ENCODE measurements around the gene MAP7D1. TPM values are rescaled to one million over a fixed set of nuclear protein-coding genes. Genes with fewer than 3 reads are reported as not detected.
"Not testable (repeated sequence)": the region's sequence is repeated elsewhere in the genome, so short reads cannot be mapped to it uniquely, and the experiment has no call there.

MAP7D1 gene
- total RNA-seq, 1 experiment from 2014 or later: 192 TPM

DNA sequence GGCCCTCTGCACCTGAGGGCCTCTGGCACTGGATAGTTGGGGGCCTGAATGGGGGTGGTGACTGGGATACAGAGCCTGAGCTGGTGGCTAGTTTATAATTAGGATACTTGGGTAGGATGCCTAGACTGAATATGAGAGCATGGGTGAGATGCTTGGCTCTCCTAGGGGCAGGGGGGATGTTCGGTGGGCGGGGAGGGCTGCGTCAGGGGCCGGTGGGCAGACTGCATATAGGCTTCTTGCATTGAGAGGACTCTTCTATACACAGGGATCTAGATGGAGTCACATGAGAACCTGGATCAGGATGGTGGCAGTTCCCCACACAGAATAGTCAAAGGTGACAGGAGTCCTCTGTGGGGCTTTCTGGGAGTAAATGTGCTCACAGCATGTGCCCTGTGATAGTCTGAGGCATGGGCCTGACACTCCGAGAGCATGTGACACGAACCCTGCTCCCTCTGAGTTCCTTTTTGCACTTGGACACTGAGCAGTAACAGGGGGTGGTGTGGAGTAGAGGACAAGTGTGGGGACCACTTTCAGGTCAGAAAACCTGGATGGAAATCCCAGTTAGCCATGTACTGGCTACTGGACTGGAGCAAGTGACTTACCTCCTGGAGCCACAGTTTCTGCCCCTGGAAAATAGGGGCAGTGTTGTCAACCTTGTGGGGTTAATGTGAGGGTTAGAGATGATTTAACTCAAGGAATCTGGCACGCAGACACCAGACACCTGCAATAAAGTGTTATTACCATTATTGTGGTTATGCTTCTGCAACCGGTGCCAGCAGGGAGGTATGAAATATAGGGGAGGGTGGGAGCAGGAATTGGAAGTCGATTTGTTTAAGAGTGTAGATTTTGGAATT, 2.2 kb downstream of the MAP7D1 start:
- intact Hi-C loops (cut with micrococcal nuclease; ENCODE audit: unreplicated experiment): no loop called here
- Histone ChIP-seq H3K9me3 (ENCODE audit: low read depth, low read length, poor library complexity, severe bottlenecking) (no peaks in the 10 kb centered on the region), H3K27me3 (replicated peaks; ENCODE audit: insufficient read depth, low read depth, low read length, poor library complexity) (no peaks in the 10 kb centered on the region), H3K36me3 (ENCODE audit: insufficient read depth, low read length, poor library complexity, severe bottlenecking) (no peaks in the 10 kb centered on the region), H3K27ac (ENCODE audit: low read depth, low read length, poor library complexity, severe bottlenecking) (peak overlapping the region; percentile 98), H3K4me1 (ENCODE audit: insufficient read depth, low read length, poor library complexity, severe bottlenecking) (peaks cover 45% of the 10 kb centered on the region), H3K4me3 (ENCODE audit: low read depth, low read length, poor library complexity, severe bottlenecking) (peak overlapping the region; percentile 100)
- no peak for TF ChIP-seq EZH2 (IDR thresholded peaks at IDR 0.05; ENCODE audit: borderline replicate concordance, low read depth, low read length, poor library complexity, severe bottlenecking)
- TF ChIP-seq, protein P1, sequence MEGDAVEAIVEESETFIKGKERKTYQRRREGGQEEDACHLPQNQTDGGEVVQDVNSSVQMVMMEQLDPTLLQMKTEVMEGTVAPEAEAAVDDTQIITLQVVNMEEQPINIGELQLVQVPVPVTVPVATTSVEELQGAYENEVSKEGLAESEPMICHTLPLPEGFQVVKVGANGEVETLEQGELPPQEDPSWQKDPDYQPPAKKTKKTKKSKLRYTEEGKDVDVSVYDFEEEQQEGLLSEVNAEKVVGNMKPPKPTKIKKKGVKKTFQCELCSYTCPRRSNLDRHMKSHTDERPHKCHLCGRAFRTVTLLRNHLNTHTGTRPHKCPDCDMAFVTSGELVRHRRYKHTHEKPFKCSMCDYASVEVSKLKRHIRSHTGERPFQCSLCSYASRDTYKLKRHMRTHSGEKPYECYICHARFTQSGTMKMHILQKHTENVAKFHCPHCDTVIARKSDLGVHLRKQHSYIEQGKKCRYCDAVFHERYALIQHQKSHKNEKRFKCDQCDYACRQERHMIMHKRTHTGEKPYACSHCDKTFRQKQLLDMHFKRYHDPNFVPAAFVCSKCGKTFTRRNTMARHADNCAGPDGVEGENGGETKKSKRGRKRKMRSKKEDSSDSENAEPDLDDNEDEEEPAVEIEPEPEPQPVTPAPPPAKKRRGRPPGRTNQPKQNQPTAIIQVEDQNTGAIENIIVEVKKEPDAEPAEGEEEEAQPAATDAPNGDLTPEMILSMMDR (conservative IDR thresholded peaks at IDR 0.05; ENCODE audit: low read depth, low read length): no peak
- ChIA-PET POLR2A (ENCODE audit: low non-redundant PET) (no interaction called here), CTCF (interaction anchor here (0.6 to 0.8 kb wide), 2 partner anchors 30 to 130 kb away, joined by 3 to 4 read pairs; no protein-coding TSS in a partner anchor)
- BruUV-seq (replicated peaks): TSS peak; percentile 24
- DNase-seq (ENCODE audit: low spot score): no peak

DNA sequence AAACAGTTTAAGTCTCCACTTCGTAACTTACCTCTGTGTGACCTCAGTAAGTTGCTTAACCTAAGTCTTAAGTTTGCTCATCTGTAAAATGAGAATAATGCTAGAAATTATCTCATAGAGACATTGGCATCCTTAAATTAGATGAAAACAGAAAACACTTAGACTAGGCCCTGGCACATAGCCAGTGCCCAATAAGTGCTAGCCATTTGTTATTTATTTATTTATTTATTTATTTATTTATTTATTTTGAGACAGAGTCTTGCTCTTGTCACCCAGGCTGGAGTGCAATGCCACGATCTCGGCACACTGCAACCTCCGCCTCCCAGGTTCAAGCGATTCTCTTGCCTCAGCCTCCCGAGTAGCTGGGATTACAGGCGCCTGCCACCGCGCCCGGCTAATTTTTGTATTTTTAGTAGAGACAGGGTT, 2.9 kb downstream of the MAP7D1 start:
- H3K36me3 ChIP-seq (ENCODE audit: insufficient read depth, low read length, poor library complexity, severe bottlenecking); BruUV-seq (replicated peaks); H3K27me3 ChIP-seq (replicated peaks; ENCODE audit: insufficient read depth, low read depth, low read length, poor library complexity); H3K27ac ChIP-seq (ENCODE audit: low read depth, low read length, poor library complexity, severe bottlenecking); CTCF ChIA-PET; H3K9me3 ChIP-seq (ENCODE audit: low read depth, low read length, poor library complexity, severe bottlenecking); POLR2A ChIA-PET (ENCODE audit: low non-redundant PET); H3K4me3 ChIP-seq (ENCODE audit: low read depth, low read length, poor library complexity, severe bottlenecking); intact Hi-C loops (cut with micrococcal nuclease; ENCODE audit: unreplicated experiment); DNase-seq (ENCODE audit: low spot score): not testable (repeated sequence)
- H3K4me1 ChIP-seq (ENCODE audit: insufficient read depth, low read length, poor library complexity, severe bottlenecking): peaks cover 45% of the 10 kb centered on the region

DNA sequence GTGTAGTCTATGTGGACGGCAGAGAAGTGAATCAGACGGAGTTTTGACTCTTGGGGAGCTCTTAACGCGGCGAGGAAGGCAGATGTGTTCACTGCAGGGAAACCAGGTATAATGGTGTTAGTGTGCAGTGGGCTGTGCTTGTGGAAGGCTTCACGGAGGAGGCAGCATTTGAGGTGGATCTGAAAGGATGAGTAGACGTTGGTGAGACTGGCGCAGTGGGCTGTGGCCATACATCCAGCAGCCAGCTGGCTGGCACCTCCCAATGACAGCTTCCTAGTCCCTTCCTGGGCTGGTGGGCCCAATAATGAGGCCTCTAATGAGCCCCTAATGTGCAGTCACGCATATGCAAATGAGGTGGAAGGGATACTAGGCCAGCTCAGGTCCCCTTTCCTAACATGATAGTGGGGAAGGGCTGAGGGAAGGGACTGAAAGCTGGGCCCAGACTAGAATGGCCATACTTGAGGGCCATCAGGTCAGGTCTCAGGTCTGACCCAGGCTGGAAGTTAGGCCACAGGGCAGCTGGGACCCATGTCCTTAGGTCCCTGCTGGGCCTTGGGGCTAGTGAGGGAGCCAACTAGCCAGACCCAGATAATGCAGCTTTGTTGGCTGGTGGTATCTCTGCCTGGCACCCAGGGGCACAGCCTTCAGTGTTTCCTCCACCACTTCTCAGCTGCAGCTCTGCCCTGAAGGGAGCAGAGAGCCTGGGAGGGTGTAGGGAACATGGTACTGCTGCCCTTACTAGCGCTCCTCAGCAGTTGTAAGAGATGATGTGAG, 3.8 kb downstream of the MAP7D1 start:
- peak overlapping the region; percentile 93 for H3K27ac ChIP-seq (ENCODE audit: low read depth, low read length, poor library complexity, severe bottlenecking)
- TF ChIP-seq, protein P1 (conservative IDR thresholded peaks at IDR 0.05; ENCODE audit: low read depth, low read length): no peak
- no peak for TF ChIP-seq EZH2 (IDR thresholded peaks at IDR 0.05; ENCODE audit: borderline replicate concordance, low read depth, low read length, poor library complexity, severe bottlenecking)
- H3K4me1 ChIP-seq (ENCODE audit: insufficient read depth, low read length, poor library complexity, severe bottlenecking): peaks cover 44% of the 10 kb centered on the region
- H3K9me3 ChIP-seq (ENCODE audit: low read depth, low read length, poor library complexity, severe bottlenecking): no peaks in the 10 kb centered on the region
- BruUV-seq (replicated peaks): no TSS peak
- ChIA-PET POLR2A (ENCODE audit: low non-redundant PET) (interaction anchor here (0.6 kb wide), 1 partner anchor 28 kb away, joined by 3 read pairs; no protein-coding TSS in a partner anchor), CTCF (interaction anchor here (1.4 kb wide), 1 partner anchor 10 kb away, joined by 4 read pairs; the partner anchor contains the start of gene TRAPPC3)
- no peaks in the 10 kb centered on the region for H3K27me3 ChIP-seq (replicated peaks; ENCODE audit: insufficient read depth, low read depth, low read length, poor library complexity)
- intact Hi-C loops (cut with micrococcal nuclease; ENCODE audit: unreplicated experiment): no loop called here
- H3K36me3 ChIP-seq (ENCODE audit: insufficient read depth, low read length, poor library complexity, severe bottlenecking): no peaks in the 10 kb centered on the region
- no peak overlapping the region for H3K4me3 ChIP-seq (ENCODE audit: low read depth, low read length, poor library complexity, severe bottlenecking)
- DNase-seq (ENCODE audit: low spot score): no peak

Data from A673 (cell line).